Mammary epithelial cell (primary cell): Measurements from ENCODE around the gene SPATA24.

Experiments
- CTCF ChIP-seq, 2 donors: IDR thresholded peaks in 1 of 2; conservative IDR thresholded peaks in 1 of 2; 2 replicates each; pipeline ENCODE4 v1.5.1; 2011 to 2012; ENCODE audit warnings: inconsistent platforms in 2 of 2, low read length in 2 of 2, mild to moderate bottlenecking in 2 of 2, control low read depth in 1 of 2, low read depth in 1 of 2; ENCODE audit not compliant: insufficient read depth in 1 of 2; ENCODE audit errors: extremely low read depth in 1 of 2
- EZH2 ChIP-seq: IDR thresholded peaks from 2 replicates; pipeline ENCODE4 v1.6.1; 2012; ENCODE audit warnings: low read length, inconsistent platforms, borderline replicate concordance

GRCh38 chr5:139392324-139392677, 11.6 kb downstream of the SPATA24 start:
- TF ChIP-seq CTCF (conservative IDR thresholded peaks at IDR 0.05 in 1 of 2, IDR thresholded peaks at IDR 0.05 in 1 of 2; ENCODE audit: extremely low read depth in 1 of 2, insufficient read depth in 1 of 2, low read depth in 1 of 2, low read length in 2 of 2) (no peak), EZH2 (no peak)
